BLaER1 (cell line): ENCODE results near the gene PGA3.

Experiments used
- H3K27ac ChIP-seq: shearing (Covaris generic); formaldehyde crosslinking; 2 replicates; pipeline ENCODE4 v1.8.1; 2022
- H3K27me3 ChIP-seq: shearing (Covaris generic); formaldehyde crosslinking; 2 replicates; pipeline ENCODE4 v1.8.1; 2022
- H3K36me3 ChIP-seq: shearing (Covaris generic); formaldehyde crosslinking; 2 replicates; pipeline ENCODE4 v1.8.1; 2022
- H3K4me1 ChIP-seq: shearing (Covaris generic); formaldehyde crosslinking; 2 replicates; pipeline ENCODE4 v1.8.1; 2022
- H3K4me2 ChIP-seq: shearing (Covaris generic); formaldehyde crosslinking; 2 replicates; pipeline ENCODE4 v1.8.1; 2022
- H3K4me3 ChIP-seq: shearing (Covaris generic); formaldehyde crosslinking; 2 replicates; pipeline ENCODE4 v1.8.1; 2022
- H3K9ac ChIP-seq: shearing (Covaris generic); formaldehyde crosslinking; 2 replicates; pipeline ENCODE4 v1.8.1; 2022
- H3K9me3 ChIP-seq: shearing (Covaris generic); formaldehyde crosslinking; 2 replicates; pipeline ENCODE4 v1.8.1; 2022
- H4K20me1 ChIP-seq: shearing (Covaris generic); formaldehyde crosslinking; 2 replicates; pipeline ENCODE4 v1.8.1; 2022
- Cebpa-rat ChIP-seq: shearing (Covaris generic); IDR thresholded peaks from 2 replicates; pipeline ENCODE4 v1.8.1; 2022

PGA3 gene

GRCh38 chr11:61254403-61255025 is 51.2 kb downstream of the PGA3 start:
- Histone ChIP-seq H3K27me3 (no peaks in the 10 kb centered on the region), H3K9ac (no peak overlapping the region), H3K36me3 (peaks cover 65% of the 10 kb centered on the region), H3K4me3 (no peak overlapping the region), H3K4me1 (peaks cover 44% of the 10 kb centered on the region), H4K20me1 (peaks cover 48% of the 10 kb centered on the region), H3K4me2 (peak overlapping the region; percentile 41), H3K27ac (no peak overlapping the region), H3K9me3 (no peaks in the 10 kb centered on the region)
- no peak for TF ChIP-seq Cebpa-rat

- no peak overlapping the region for H3K9ac ChIP-seq
- no peak overlapping the region for H3K4me3 ChIP-seq
- H3K36me3 ChIP-seq, result peaks cover 75% of the 10 kb centered on the region
- H4K20me1 ChIP-seq, result peaks cover 48% of the 10 kb centered on the region
- no peak overlapping the region for H3K4me2 ChIP-seq
- no peaks in the 10 kb centered on the region for H3K27me3 ChIP-seq
- peaks cover 33% of the 10 kb centered on the region for H3K4me1 ChIP-seq
- no peak for TF ChIP-seq Cebpa-rat
- no peaks in the 10 kb centered on the region for H3K9me3 ChIP-seq
- H3K27ac ChIP-seq, result no peak overlapping the region; the same call in 1 of the 2 replicates
Measured at GRCh38 chr11:61256710-61257482, 53.6 kb downstream of the PGA3 start.

- Histone ChIP-seq H3K4me2 (no peak overlapping the region), H3K9ac (no peak overlapping the region), H3K4me3 (no peak overlapping the region), H3K27me3 (no peaks in the 10 kb centered on the region), H3K27ac (0 out of 2 replicates have a peak overlapping the region, but pooled peaks have one; percentile 6), H3K36me3 (peaks cover 83% of the 10 kb centered on the region), H3K4me1 (peaks cover 20% of the 10 kb centered on the region), H3K9me3 (no peaks in the 10 kb centered on the region), H4K20me1 (peaks cover 48% of the 10 kb centered on the region)
- TF ChIP-seq Cebpa-rat, result no peak
Measured at GRCh38 chr11:61258546-61258945, 55.2 kb downstream of the PGA3 start.

GRCh38 chr11:61259363-61259762 is 56.0 kb downstream of the PGA3 start:
- H4K20me1 ChIP-seq, result peaks cover 41% of the 10 kb centered on the region
- no peaks in the 10 kb centered on the region for H3K27me3 ChIP-seq
- no peaks in the 10 kb centered on the region for H3K9me3 ChIP-seq
- no peak overlapping the region for H3K9ac ChIP-seq
- H3K27ac ChIP-seq, result no peak overlapping the region
- TF ChIP-seq Cebpa-rat, result no peak
- peaks cover 90% of the 10 kb centered on the region for H3K36me3 ChIP-seq
- peaks cover 17% of the 10 kb centered on the region for H3K4me1 ChIP-seq
- no peak overlapping the region for H3K4me2 ChIP-seq
- H3K4me3 ChIP-seq, result no peak overlapping the region
